Measurements from ENCODE around the gene RHCG. TPM values are rescaled to one million over a fixed set of nuclear protein-coding genes. Genes with fewer than 3 reads are reported as not detected.

The RHCG gene
- total RNA-seq, 2 donors from 2014 or later, result not detected

GRCh38 chr15:89512631-89513030 is 16.2 kb upstream of the RHCG start:
- intact Hi-C loops (cut with DNase I), result loop anchor here in 1 of 2 donors (5.0 kb wide), 1 partner anchor 540 kb away; no protein-coding TSS in a partner anchor
- DNase-seq (ENCODE audit: low spot score), result no peak

DNA sequence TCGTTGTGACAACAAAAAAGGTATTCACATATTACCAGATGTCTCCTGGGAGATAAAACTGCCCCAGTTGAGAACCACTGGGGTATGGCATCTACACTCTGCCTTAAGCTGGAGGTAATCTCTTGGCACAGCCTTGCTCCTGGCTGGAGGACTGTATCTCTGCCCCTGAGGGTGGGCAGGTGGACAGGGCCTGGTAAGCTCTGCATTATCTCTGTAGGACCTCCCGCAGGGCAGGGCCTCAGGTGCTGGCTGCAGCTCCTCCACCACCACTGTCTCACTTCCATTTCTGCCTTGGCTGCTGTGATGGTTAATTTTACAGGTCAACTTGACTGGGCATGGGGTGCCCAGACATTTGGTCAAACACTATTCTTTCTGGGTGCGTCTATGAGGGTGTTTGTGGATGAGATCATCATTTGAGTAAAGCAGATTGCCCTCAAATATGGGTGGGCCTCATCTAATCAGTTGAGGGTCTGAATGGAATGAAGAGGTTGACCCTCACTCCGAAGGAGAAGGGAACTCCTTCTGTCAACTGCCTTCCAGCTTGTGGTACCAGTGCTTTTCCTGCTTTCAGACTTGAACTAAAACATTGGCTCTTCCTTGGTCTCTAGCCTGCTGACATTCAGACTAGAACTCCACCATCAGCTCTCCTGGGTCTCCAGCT is 9.8 kb upstream of the RHCG start:
- intact Hi-C loops (cut with DNase I), result no loop called here
- DNase-seq (ENCODE audit: low spot score), result no peak

DNA sequence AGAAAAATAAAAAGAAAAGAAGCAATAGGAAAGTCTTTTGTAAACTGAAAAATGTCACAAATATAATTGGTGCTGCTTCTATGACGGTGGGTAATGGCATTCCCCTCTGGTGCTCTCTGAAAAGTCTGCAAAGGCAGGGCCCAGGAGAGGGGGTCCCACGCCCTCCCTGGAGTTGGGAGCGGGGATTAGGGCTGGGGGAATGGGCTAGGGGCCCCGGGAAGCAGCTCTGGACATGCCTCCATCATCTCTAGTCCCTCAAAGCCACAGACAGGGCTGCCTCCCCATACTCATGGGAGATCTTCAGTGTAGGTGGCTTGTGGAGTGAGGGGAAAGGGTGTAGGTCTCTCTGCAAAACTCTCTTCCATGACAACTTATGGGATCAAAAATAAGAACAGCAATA is 7.8 kb upstream of the RHCG start:
- intact Hi-C loops (cut with DNase I), result no loop called here
- DNase-seq (ENCODE audit: low spot score), result no peak

GRCh38 chr15:89502867-89503595 is 6.6 kb upstream of the RHCG start:
- intact Hi-C loops (cut with DNase I), result no loop called here
- no peak for DNase-seq (ENCODE audit: low spot score)

GRCh38 chr15:89501646-89502045 is 5.3 kb upstream of the RHCG start:
- no peak for DNase-seq (ENCODE audit: low spot score)
- intact Hi-C loops (cut with DNase I), result no loop called here

- DNase-seq (ENCODE audit: low spot score), result peak; percentile 32
- intact Hi-C loops (cut with DNase I), result no loop called here
Measured at GRCh38 chr15:89500397-89501270, 4.3 kb upstream of the RHCG start.

DNA sequence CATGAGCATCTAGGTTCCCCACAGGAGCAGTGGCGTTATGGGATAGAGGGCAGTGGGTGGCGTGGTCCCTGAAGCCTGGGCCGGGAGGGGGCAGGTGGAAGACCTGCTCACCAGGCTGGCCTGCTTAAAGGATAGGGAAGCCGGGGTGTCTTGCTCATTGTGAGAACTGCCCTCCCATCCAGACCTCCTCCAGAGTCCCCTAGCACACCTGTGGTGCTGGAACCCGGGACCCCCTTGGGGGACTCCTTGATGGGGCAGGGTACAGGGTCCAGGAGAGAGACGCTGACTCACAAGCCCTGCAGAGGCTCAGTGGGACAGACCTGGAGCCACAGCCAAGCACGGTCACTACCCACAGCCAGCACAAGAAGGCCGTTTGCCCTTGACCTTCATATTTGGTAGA is 2.8 kb upstream of the RHCG start:
- peak; percentile 74 for DNase-seq (ENCODE audit: low spot score)
- intact Hi-C loops (cut with DNase I), result no loop called here

- peak; percentile 4 for DNase-seq (ENCODE audit: low spot score)
- intact Hi-C loops (cut with DNase I), result no loop called here
Measured at GRCh38 chr15:89498574-89498906, 2.2 kb upstream of the RHCG start.

GRCh38 chr15:89497231-89497630 is 848 bp upstream of the RHCG start:
- intact Hi-C loops (cut with DNase I), result no loop called here
- DNase-seq (ENCODE audit: low spot score), result no peak

GRCh38 chr15:89495638-89496145 is 691 bp downstream of the RHCG start:
- no peak for DNase-seq (ENCODE audit: low spot score)
- intact Hi-C loops (cut with DNase I), result no loop called here

- peak; percentile 59 for DNase-seq (ENCODE audit: low spot score)
- intact Hi-C loops (cut with DNase I), result no loop called here
Measured at GRCh38 chr15:89494941-89495637, 1.3 kb downstream of the RHCG start.

DNA sequence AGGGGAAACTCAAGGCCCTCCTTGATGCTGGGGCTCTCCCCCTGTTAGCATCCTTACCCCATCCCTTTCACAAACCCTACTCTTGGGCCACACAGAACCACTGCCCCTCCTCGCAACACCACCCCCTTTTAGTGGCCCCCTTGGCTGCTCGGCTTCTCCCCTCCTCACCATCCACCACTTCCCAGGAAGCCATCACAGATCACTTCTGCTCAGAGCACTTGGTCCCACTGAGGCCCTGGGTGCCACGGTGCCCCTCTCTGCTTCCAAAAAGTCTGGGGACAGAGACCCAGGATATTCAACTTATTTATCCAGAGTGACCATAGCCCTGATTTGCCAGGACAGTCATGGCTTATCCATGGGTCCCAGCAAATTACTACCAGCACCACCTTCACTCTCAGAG is 2.4 kb downstream of the RHCG start:
- intact Hi-C loops (cut with DNase I), result no loop called here
- peak; percentile 30 for DNase-seq (ENCODE audit: low spot score)

- peak; percentile 76 for DNase-seq (ENCODE audit: low spot score)
- intact Hi-C loops (cut with DNase I), result no loop called here
Measured at GRCh38 chr15:89492934-89493631, 3.3 kb downstream of the RHCG start.

DNA sequence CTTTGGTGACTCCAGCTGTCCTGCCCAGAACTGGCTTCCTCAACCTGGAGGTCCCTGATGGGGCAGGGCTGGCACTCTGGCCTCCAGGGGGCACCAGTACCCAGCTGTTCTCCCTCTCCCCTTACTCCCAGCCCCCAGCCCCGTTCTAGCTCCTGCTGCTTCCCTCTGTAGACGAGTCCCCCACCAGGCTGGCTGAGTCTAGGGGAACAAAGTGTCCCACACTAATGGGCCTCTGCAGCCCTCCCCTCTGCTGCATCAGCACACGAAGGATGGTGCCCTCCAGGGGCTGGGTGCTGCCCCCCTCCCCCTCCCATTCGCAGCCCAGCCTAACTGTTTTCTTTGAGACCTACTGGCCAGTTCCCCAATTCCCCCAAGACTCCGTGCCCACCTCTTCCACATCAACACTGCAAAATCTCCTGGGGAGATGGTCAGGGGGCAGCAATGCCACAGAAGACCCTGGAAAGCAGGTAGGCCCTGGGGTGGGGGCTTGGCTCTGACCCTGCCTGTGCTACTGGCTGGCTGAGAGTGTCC is 4.2 kb downstream of the RHCG start:
- peak; percentile 66 for DNase-seq (ENCODE audit: low spot score)
- intact Hi-C loops (cut with DNase I), result no loop called here

- DNase-seq (ENCODE audit: low spot score), result peak; percentile 37
Measured at GRCh38 chr15:89490814-89491315, 5.5 kb downstream of the RHCG start.

DNA sequence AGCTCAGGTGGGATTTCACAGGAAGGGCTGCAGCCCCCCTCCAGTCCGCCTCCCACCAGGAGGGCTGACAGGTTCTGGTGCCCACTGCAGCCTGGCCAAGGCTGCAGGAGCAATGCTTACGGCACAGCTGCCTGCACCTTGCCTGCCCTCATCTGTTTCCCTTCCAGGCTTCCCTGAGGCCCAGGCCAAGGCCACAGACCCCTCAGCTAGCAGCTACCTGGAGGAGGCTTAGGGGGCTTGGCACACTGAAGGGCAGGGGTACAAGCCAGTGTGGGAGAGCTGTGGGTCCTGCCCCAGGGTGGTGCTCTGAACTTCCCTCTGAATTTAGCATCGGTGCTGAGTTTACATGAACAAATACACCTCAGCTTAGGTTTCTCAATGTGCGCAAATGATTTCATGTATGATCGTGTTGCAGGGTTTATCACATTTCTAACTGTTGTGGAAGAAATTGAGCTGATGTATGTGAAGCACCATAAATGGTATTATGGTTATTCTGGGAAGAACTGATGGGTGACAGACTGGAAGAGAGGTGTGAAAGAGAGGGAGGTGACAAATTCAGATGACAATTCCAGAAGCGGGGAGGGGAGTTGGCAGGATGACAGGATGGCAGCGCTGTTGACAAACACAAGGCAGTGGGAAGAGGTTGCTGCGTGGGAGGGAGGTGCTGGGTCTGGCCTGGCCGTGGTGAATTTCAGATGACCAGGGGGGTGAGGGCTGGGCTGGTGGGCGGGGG is 6.1 kb downstream of the RHCG start:
- intact Hi-C loops (cut with DNase I), result no loop called here

More at GRCh38 chr15:89490814-89491315, 5.5 kb downstream of the RHCG start:
- intact Hi-C loops (cut with DNase I), result no loop called here

DNA sequence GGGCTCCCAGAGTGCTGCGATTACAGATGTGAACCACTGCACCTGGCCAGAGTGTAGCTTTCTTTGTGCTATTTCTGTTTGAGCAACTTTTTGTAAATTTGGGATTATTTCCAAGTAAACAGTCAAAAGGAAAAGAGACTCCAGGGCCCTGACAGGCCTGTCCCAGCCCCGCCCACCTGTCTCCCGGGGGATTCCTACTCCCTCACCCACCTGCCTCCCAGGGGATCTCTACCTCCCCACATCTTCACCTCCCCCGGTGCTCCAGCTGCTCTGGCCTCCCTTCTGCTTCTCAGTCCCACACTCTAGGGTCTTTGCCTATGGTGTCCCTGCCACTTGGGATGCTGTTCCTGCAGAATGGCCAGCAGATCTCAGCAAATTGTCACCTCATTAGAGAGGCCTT is 7.0 kb downstream of the RHCG start:
- intact Hi-C loops (cut with DNase I), result no loop called here
- DNase-seq (ENCODE audit: low spot score), result peak; percentile 35

More for the DNA sequence above, 6.1 kb downstream of the RHCG start:
- peak; percentile 42 for DNase-seq (ENCODE audit: low spot score)

GRCh38 chr15:89487791-89488190 is 8.6 kb downstream of the RHCG start:
- intact Hi-C loops (cut with DNase I), result no loop called here
- DNase-seq (ENCODE audit: low spot score), result no peak

All from posterior vena cava (tissue), 2 donors.